ENCODE data around the gene GSX1.

DNA sequence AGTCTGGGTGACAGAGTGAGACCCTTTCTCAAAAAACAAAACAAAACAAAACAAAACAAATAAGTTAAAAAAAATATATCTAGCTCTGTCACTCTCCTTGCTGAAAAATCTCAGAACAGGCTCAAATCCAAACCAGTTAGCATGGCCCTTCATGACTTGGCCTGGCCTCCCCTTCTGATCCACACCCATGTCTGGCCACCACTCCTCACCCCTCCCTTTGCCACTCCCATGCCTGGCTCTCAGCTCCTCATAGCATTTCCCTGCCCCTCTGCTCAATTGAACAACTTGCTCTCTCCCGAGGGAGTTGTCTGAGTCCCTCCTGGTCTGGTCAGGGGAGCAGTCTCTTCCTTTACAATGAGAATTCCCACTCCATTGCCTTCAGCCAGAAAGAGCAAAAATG lies 4.0 kb upstream of the GSX1 start:
- TF ChIP-seq, protein P1, sequence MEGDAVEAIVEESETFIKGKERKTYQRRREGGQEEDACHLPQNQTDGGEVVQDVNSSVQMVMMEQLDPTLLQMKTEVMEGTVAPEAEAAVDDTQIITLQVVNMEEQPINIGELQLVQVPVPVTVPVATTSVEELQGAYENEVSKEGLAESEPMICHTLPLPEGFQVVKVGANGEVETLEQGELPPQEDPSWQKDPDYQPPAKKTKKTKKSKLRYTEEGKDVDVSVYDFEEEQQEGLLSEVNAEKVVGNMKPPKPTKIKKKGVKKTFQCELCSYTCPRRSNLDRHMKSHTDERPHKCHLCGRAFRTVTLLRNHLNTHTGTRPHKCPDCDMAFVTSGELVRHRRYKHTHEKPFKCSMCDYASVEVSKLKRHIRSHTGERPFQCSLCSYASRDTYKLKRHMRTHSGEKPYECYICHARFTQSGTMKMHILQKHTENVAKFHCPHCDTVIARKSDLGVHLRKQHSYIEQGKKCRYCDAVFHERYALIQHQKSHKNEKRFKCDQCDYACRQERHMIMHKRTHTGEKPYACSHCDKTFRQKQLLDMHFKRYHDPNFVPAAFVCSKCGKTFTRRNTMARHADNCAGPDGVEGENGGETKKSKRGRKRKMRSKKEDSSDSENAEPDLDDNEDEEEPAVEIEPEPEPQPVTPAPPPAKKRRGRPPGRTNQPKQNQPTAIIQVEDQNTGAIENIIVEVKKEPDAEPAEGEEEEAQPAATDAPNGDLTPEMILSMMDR (IDR thresholded peaks at IDR 0.05): no peak
- no peak for TF ChIP-seq POLR2A (IDR thresholded peaks at IDR 0.05)

All from right lobe of liver (tissue), 4 donors.